ENCODE data around the gene CDKN3.

DNA sequence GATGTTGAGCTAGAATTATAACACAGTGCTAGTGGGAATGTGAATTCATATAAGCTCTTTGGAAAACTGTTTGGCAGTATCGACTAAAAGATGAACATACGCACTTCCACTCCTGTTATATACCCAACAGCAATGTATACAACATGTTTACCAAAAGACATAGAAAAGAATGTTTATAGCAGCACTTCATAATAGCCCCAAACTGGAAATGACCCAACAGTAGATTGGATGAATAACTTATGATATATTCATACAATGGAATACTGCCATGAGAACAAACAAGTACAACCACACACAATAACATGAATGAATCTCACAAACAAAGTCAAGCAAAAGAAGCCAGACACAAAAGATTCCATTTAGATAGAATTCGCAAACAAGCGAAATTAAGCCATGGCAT, 28.5 kb upstream of the CDKN3 start:
- TF ChIP-seq POLR2A (IDR thresholded peaks at IDR 0.05; ENCODE audit: low read length) (no peak), GATA1 (IDR thresholded peaks at IDR 0.05; ENCODE audit: low read depth, low read length) (no peak)
